Measurements from ENCODE around the gene CD72. TPM values are rescaled to one million over a fixed set of nuclear protein-coding genes. Genes with fewer than 3 reads are reported as not detected.

The CD72 gene
- total RNA-seq, 2 experiments from 2014 or later, result 11.6 to 15.0 TPM

DNA sequence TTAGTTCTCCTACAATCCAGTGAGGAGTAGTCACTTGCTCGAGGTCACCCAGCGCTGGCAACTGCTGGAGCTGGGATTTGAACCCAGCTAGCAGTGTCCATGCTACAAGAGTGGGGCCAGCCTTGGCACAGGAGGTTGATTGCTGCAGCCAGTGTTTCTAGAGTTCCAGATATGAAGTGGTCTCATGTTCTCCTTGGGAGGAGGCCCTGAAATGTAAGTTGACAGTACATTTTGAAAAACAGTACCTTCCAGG lies 40.7 kb upstream of the CD72 start:
- peaks cover 3% of the 10 kb centered on the region for H3K27me3 Mint-ChIP-seq (ENCODE audit: low read depth)
- no peaks in the 10 kb centered on the region for H3K9me3 Mint-ChIP-seq (ENCODE audit: insufficient read depth)
- CTCF ChIA-PET, result interaction anchor here (0.9 to 12.4 kb wide), 22 partner anchors 11 to 564 kb away, joined by 3 to 214 read pairs (median 6); partner anchors contain the start of genes CA9, CD72, CREB3 and SIT1
- H3K4me1 Mint-ChIP-seq (ENCODE audit: low read depth), result peaks cover 74% of the 10 kb centered on the region
- peak overlapping the region; percentile 92 for H3K4me3 Mint-ChIP-seq
- POLR2A ChIA-PET, result interaction anchor here (1.1 to 3.8 kb wide), 6 partner anchors 9 to 69 kb away, joined by 3 to 59 read pairs (median 8); no protein-coding TSS in a partner anchor
- ATAC-seq (no peak), DNase-seq (no peak)
- peaks cover 46% of the 10 kb centered on the region for H3K36me3 Mint-ChIP-seq (ENCODE audit: low read depth)
- peak overlapping the region; percentile 97 for H3K27ac Mint-ChIP-seq

DNA sequence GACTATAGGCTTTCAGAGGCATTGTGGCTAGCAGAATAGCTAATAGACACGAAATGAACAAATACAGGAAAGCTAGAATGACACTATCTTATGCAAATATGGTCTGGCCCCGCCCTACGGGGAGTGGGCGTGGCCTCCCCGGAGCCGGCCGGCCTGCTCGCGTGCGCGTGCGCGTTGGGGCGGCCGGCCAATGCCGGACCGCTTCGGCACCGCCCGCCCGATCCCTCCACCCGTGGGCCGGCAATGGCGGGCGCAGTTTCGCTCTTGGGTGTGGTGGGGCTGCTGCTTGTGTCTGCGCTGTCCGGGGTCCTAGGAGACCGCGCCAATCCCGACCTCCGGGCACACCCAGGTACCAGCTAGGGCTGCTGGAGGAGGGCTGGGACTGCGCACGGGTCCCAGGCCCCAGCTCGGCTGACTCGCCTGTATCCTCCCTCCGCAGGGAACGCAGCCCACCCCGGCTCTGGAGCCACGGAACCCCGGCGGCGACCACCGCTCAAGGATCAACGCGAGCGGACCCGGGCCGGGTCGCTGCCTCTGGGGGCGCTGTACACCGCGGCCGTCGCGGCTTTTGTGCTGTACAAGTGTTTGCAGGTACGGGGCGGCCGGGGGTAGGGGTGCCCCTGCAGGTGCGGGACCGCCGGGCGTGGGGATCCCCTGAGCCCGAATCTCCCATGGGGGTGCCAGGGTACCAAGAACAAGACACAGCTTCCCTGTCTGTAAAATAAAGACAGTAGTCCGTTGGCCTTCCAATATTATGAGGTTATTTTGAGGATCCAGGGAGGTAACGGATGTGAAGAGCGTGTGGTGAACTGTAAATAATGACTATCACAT lies 40.1 kb upstream of the CD72 start, which contains the start of gene CCDC107:
Gene CCDC107, plus strand, starts transcription at position 156 of the 831 bp plus-strand sequence. Its CDS starts 88 bp downstream, at position 244.
- peak within 1 kb of the TSS; percentile 92 for H3K4me3 Mint-ChIP-seq
- CTCF ChIA-PET, result interaction anchor here (0.7 to 12.4 kb wide), 34 partner anchors 11 to 563 kb away, joined by 3 to 214 read pairs (median 5); partner anchors contain the start of genes CA9, CD72, CREB3 and RGP1
- peak; percentile 84 for DNase-seq
- peak; percentile 73 for ATAC-seq
- H3K4me1 Mint-ChIP-seq (ENCODE audit: low read depth), result peaks cover 69% of the 10 kb centered on the region
- peaks cover 3% of the 10 kb centered on the region for H3K27me3 Mint-ChIP-seq (ENCODE audit: low read depth)
- H3K36me3 Mint-ChIP-seq (ENCODE audit: low read depth), result peaks cover 44% of the 10 kb centered on the region
- peak within 1 kb of the TSS; percentile 97 for H3K27ac Mint-ChIP-seq
- POLR2A ChIA-PET, result interaction anchor here (0.6 to 3.8 kb wide), 15 partner anchors 7 to 555 kb away, joined by 3 to 59 read pairs (median 5); partner anchors contain the start of genes ARHGEF39, CA9, CREB3 and GBA2
- no peaks in the 10 kb centered on the region for H3K9me3 Mint-ChIP-seq (ENCODE audit: insufficient read depth)

DNA sequence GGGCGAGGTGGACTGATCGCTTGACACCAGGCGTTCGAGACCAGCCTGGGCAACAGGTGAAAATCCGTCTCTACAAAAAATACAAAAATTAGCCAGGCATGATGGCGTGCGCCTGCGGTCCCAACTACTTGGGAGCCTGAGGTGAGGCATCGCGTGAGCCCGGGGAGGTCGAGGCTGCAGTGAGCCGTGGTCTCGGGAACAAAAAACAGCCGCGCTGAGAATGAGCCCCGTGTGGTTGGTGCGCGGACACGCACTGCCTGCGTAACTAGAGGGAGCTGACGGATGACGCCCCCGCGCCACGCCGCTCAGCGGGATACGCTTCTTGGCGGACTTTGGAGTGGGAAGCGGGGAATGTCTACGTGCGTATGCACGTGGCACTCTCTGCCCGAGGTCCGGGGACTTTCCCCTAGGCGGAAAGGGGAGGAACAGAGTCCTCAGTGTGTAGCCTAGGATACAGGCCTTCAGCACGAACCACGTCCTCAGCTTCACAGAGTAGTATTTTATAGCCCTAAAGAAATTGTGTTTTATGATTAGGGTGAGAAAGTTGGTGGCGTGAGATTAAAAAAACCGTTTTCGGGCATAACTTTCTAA lies 39.4 kb upstream of the CD72 start, which contains the start of gene RMRP:
Gene RMRP, minus strand, starts transcription at position 474 of the 591 bp plus-strand sequence.
- Mint-ChIP-seq H3K36me3 (ENCODE audit: low read depth) (peaks cover 37% of the 10 kb centered on the region), H3K4me3 (peak within 1 kb of the TSS; percentile 92), H3K4me1 (ENCODE audit: low read depth) (peaks cover 62% of the 10 kb centered on the region), H3K9me3 (ENCODE audit: insufficient read depth) (no peaks in the 10 kb centered on the region), H3K27ac (peak within 1 kb of the TSS; percentile 97), H3K27me3 (ENCODE audit: low read depth) (peaks cover 3% of the 10 kb centered on the region)
- ATAC-seq, result peak; percentile 92
- DNase-seq, result peak; percentile 94
- ChIA-PET POLR2A (interaction anchor here (0.6 to 3.8 kb wide), 15 partner anchors 8 to 554 kb away, joined by 3 to 59 read pairs (median 5); partner anchors contain the start of genes ARHGEF39, CA9, CREB3 and GBA2), CTCF (interaction anchor here (0.7 to 12.4 kb wide), 29 partner anchors 10 to 171 kb away, joined by 3 to 214 read pairs (median 5); partner anchors contain the start of genes CD72, CREB3, RGP1 and SIT1)

DNA sequence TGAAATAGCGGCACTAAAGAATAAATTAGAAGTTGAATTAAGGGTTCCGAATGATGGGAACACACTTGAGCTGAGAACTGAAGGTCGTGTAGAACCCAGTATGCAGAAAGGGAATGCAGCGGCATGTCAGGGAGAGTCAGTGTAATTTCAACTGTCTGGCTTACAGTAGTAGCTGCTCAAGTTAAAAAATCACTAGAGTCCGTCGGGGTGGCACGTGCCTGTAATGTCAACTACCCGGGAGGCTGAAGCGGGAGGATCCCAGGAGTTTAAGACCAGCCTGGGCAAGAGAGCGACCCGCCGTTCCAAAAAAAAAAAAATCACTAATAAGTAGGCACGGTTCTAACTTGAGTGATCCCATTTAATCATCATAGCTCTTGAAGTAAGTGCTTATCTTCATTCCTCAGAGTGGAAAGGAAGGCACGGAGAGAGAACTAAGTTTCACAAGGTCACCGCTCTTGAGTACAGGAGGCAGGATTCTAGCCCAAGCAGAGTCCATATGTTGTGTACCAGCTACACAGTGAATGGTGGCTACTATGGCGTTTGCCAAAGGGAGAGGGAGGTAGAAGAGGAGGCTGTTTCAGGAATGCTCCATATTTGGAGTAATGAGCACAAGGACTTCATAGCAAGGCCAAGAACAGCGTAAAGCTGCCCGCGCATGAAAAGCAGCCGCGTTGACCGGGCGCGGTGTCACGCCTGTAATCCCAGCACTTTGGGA lies 38.8 kb upstream of the CD72 start:
- H3K27ac Mint-ChIP-seq, result peak overlapping the region; percentile 97

GRCh38 chr9:35656348-35656747 lies 38.1 kb upstream of the CD72 start:
- no peaks in the 10 kb centered on the region for H3K9me3 Mint-ChIP-seq (ENCODE audit: insufficient read depth)
- peaks cover 3% of the 10 kb centered on the region for H3K27me3 Mint-ChIP-seq (ENCODE audit: low read depth)
- H3K4me1 Mint-ChIP-seq (ENCODE audit: low read depth), result peaks cover 59% of the 10 kb centered on the region
- peaks cover 26% of the 10 kb centered on the region for H3K36me3 Mint-ChIP-seq (ENCODE audit: low read depth)
- POLR2A ChIA-PET, result interaction anchor here (0.9 to 3.8 kb wide), 4 partner anchors 9 to 76 kb away, joined by 4 to 59 read pairs (median 10); partner anchors contain the start of genes ARHGEF39, CREB3 and TLN1
- ATAC-seq, result no peak
- CTCF ChIA-PET, result interaction anchor here (1.1 to 12.4 kb wide), 9 partner anchors 8 to 75 kb away, joined by 3 to 214 read pairs (median 34); partner anchors contain the start of genes ARHGEF39, CD72, CREB3 and SIT1
- no peak overlapping the region for H3K27ac Mint-ChIP-seq
- DNase-seq, result no peak
- H3K4me3 Mint-ChIP-seq, result no peak overlapping the region

More for the DNA sequence above, 38.8 kb upstream of the CD72 start:
- ATAC-seq (no peak), DNase-seq (no peak)
- peak overlapping the region; percentile 92 for H3K4me3 Mint-ChIP-seq
- H3K9me3 Mint-ChIP-seq (ENCODE audit: insufficient read depth), result no peaks in the 10 kb centered on the region
- ChIA-PET CTCF (interaction anchor here (0.8 to 12.4 kb wide), 15 partner anchors 10 to 171 kb away, joined by 3 to 214 read pairs (median 25); partner anchors contain the start of genes CD72, CREB3, RGP1 and SIT1), POLR2A (interaction anchor here (0.7 to 3.8 kb wide), 12 partner anchors 8 to 554 kb away, joined by 3 to 59 read pairs (median 6); partner anchors contain the start of genes ARHGEF39, CA9, CREB3 and GBA2)
- peaks cover 3% of the 10 kb centered on the region for H3K27me3 Mint-ChIP-seq (ENCODE audit: low read depth)
- peaks cover 58% of the 10 kb centered on the region for H3K4me1 Mint-ChIP-seq (ENCODE audit: low read depth)
- H3K36me3 Mint-ChIP-seq (ENCODE audit: low read depth), result peaks cover 30% of the 10 kb centered on the region

DNA sequence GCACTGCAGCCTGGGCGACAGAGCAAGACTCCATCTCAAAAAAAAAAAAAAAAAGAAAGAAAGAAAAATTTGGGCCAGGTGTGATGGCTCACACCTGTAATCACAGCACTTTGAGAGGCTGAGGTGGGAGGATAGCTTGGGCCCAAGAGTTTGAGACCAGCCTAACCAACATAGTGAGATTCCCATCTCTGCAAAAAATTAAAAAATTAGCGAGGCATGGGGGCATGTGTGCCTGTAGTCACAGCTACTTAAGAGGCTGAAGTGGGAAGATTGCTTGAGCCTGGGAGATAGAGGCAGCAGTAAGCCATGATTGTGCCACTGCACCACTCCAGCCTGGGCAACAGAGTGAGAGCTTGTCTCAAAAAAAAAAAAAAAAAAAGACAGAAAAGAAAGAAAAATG lies 35.4 kb upstream of the CD72 start:
- Mint-ChIP-seq H3K4me3 (no peak overlapping the region), H3K36me3 (ENCODE audit: low read depth) (peaks cover 21% of the 10 kb centered on the region), H3K4me1 (ENCODE audit: low read depth) (peaks cover 48% of the 10 kb centered on the region), H3K9me3 (ENCODE audit: insufficient read depth) (no peaks in the 10 kb centered on the region), H3K27ac (no peak overlapping the region), H3K27me3 (ENCODE audit: low read depth) (peaks cover 3% of the 10 kb centered on the region)
- DNase-seq (no peak), ATAC-seq (no peak)
- ChIA-PET CTCF (interaction anchor here (1.0 to 12.4 kb wide), 3 partner anchors 6 to 38 kb away, joined by 3 to 272 read pairs (median 214); partner anchors contain the start of genes ARHGEF39, CD72 and SIT1), POLR2A (no interaction called here)

DNA sequence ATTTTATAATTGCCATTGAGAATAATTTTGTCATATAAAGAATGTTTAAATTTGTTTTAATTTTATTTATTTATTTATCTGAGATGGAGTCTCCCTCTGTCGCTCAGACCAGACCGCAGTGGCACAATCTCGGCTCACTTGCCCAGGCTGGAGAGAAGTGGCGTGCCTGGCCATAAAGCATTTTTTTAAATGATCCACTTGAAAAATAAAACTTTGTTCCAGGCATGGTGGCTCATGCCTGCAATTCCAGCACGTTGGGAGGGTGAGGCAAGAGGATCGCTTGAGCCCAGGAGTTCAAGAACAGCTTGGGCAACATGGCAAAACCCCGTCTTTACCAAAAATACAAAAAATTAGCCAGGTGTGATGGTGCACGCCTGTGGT lies 34.6 kb upstream of the CD72 start:
- no peak for ATAC-seq
- Mint-ChIP-seq H3K27ac (no peak overlapping the region), H3K4me1 (ENCODE audit: low read depth) (peaks cover 54% of the 10 kb centered on the region), H3K9me3 (ENCODE audit: insufficient read depth) (no peaks in the 10 kb centered on the region), H3K4me3 (no peak overlapping the region), H3K36me3 (ENCODE audit: low read depth) (peaks cover 26% of the 10 kb centered on the region), H3K27me3 (ENCODE audit: low read depth) (peaks cover under 1% of the 10 kb centered on the region)
- DNase-seq, result no peak
- POLR2A ChIA-PET, result no interaction called here
- CTCF ChIA-PET, result interaction anchor here (12.4 kb wide), 1 partner anchor 37 kb away, joined by 272 read pairs; the partner anchor contains the start of gene CD72

DNA sequence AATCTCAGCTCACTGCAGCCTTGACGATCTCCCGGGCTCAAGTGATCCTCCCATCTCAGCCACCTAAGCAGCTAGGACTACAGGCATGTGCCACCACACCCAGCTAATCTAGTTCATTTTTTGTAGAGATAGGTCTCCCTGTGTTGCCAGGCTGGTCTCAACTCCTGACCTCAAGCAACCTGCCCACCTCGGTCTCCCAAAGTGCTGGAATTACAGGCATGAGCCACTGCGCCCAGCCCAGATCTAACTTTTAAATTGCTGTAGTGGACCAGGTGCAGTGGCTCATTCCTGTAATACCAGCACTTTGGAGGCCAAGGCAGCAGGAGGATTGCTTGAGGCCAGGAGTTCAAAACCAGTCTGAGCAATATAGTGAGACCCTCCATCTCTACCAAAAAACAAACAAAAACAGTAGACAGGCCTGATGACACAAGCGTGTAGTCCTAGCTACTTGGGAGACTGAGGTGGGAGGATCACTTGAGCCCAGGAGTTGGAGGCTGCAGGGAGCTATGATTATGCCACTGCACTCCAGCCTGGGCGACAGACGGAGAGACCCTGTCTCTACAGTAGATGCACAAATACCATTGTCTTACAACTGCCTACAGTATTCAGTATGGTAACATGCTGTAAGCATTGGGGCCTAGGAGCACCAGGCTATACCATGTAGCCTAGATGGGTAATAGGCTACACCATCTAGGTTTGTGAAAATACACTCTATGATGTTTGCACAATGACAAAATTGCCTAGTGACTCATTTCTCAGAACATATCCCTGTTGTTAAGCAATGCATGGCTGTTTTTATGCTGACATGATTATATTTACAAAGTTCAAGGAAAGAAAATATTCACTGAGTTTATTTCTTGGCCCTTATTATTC lies 34.0 kb upstream of the CD72 start:
- Mint-ChIP-seq H3K36me3 (ENCODE audit: low read depth) (peaks cover 29% of the 10 kb centered on the region), H3K9me3 (ENCODE audit: insufficient read depth) (no peaks in the 10 kb centered on the region), H3K27me3 (ENCODE audit: low read depth) (no peaks in the 10 kb centered on the region), H3K4me3 (peak overlapping the region; percentile 26), H3K4me1 (ENCODE audit: low read depth) (peaks cover 54% of the 10 kb centered on the region), H3K27ac (peak overlapping the region; percentile 48)
- DNase-seq (no peak), ATAC-seq (no peak)
- POLR2A ChIA-PET, result interaction anchor here (0.6 to 8.4 kb wide), 4 partner anchors 9 to 35 kb away, joined by 3 to 122 read pairs (median 8); partner anchors contain the start of genes ARHGEF39 and CD72
- CTCF ChIA-PET, result interaction anchor here (7.2 to 12.4 kb wide), 2 partner anchors 37 to 44 kb away, joined by 57 to 272 read pairs; partner anchors contain the start of gene CD72

DNA sequence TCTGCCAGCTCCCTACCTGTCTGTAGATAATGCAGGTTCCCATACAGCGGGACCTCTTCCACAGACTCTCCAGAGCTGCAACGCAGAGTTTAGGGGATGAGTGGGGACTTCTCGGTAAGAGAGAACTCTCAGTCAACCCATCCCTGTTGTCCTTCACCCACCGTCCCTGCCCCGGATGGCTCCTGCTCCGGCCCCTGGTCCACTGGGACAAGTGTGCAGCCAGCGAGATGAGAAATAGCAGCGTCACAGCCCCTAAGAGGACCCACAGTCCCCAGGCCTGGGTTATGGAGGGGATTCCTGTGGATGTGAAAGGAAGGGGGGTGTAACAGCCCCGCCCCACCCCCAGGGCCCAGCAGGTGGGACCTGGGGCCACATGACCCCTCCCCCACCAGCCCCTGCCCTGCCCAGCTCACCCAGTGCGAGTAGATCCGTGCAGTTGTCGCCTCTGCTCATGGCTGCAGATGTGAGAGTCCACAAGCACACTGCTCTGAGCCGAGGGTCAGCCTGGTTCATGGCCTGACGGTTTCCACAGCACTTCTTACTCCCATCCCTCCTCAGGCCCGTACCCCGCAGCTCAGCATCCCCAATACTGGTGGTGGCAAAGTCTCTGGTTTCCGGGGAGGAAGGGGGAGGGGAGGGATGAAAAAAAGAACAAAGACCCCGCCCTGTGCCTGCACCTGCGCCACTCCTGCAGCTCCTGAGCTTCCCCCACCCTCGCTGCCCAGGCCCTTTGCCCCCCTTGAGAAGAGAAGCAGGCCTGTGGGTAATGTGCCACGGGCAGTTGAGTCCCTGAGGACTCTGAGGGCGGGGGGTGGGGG lies 32.3 kb upstream of the CD72 start, which contains the start of gene SIT1:
Gene SIT1, minus strand, starts transcription at position 591 of the 818 bp plus-strand sequence. Its CDS starts 78 bp downstream, at position 513.
- ATAC-seq (no peak), DNase-seq (peak; percentile 61)
- H3K27me3 Mint-ChIP-seq (ENCODE audit: low read depth), result no peaks in the 10 kb centered on the region
- H3K9me3 Mint-ChIP-seq (ENCODE audit: insufficient read depth), result no peaks in the 10 kb centered on the region
- CTCF ChIA-PET, result interaction anchor here (0.7 to 12.4 kb wide), 7 partner anchors 9 to 106 kb away, joined by 3 to 272 read pairs (median 47); partner anchors contain the start of genes ARHGEF39, CCDC107, CD72 and CREB3
- peak within 1 kb of the TSS; percentile 97 for H3K4me3 Mint-ChIP-seq
- H3K4me1 Mint-ChIP-seq (ENCODE audit: low read depth), result peaks cover 46% of the 10 kb centered on the region
- POLR2A ChIA-PET, result interaction anchor here (1.2 to 8.4 kb wide), 12 partner anchors 7 to 82 kb away, joined by 3 to 122 read pairs (median 7); partner anchors contain the start of genes ARHGEF39, CCDC107, CD72 and CREB3
- H3K27ac Mint-ChIP-seq, result peak within 1 kb of the TSS; percentile 96
- H3K36me3 Mint-ChIP-seq (ENCODE audit: low read depth), result peaks cover 37% of the 10 kb centered on the region
